ENCODE measurements around the gene EMID1.

DNA sequence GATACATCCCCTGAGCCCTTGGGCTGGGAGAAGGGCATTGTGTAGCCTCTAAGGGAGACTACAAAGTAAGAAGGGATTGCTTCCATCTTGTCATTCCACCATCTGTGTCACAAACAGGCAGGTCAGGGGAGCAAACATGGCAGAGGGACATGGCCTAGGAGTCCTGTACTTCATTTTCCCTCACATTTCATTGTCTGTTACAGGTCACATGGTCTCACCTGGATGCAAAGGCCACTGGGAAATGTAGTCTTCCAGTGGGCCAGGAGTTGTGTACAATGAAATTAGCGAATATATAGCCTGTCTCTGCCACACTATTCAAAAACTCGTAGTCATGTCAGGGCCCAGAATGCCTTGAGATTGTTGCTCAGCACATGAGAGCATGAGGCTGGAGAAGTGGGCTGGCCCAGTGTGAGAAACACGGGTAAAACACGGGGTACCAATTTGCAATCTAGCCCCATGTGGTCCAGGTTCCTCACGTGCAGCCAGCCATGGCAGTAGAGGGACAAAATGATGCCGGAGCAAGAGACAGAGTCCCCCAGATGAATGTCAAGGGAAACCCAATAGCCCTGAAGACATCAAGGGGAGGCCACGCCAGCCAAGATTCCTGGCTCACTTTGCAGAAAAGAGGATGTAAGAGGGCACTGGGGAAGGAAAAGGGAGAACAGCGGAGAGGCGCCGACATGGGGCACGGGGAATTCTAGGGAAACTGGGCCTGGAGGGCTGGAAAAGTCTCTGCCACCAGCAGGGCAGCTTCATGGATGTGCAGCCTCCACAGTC, 47.7 kb upstream of the EMID1 start:
- no peak for TF ChIP-seq POLR2AphosphoS5 (IDR thresholded peaks at IDR 0.05; ENCODE audit: low read depth, low read length)
- TF ChIP-seq, protein P1, sequence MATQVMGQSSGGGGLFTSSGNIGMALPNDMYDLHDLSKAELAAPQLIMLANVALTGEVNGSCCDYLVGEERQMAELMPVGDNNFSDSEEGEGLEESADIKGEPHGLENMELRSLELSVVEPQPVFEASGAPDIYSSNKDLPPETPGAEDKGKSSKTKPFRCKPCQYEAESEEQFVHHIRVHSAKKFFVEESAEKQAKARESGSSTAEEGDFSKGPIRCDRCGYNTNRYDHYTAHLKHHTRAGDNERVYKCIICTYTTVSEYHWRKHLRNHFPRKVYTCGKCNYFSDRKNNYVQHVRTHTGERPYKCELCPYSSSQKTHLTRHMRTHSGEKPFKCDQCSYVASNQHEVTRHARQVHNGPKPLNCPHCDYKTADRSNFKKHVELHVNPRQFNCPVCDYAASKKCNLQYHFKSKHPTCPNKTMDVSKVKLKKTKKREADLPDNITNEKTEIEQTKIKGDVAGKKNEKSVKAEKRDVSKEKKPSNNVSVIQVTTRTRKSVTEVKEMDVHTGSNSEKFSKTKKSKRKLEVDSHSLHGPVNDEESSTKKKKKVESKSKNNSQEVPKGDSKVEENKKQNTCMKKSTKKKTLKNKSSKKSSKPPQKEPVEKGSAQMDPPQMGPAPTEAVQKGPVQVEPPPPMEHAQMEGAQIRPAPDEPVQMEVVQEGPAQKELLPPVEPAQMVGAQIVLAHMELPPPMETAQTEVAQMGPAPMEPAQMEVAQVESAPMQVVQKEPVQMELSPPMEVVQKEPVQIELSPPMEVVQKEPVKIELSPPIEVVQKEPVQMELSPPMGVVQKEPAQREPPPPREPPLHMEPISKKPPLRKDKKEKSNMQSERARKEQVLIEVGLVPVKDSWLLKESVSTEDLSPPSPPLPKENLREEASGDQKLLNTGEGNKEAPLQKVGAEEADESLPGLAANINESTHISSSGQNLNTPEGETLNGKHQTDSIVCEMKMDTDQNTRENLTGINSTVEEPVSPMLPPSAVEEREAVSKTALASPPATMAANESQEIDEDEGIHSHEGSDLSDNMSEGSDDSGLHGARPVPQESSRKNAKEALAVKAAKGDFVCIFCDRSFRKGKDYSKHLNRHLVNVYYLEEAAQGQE (IDR thresholded peaks at IDR 0.05; ENCODE audit: insufficient read depth in 1 of 2, low read depth in 2 of 2, low read length in 2 of 2) = no peak
- TF ChIP-seq TAF1 (IDR thresholded peaks at IDR 0.05; ENCODE audit: borderline replicate concordance, insufficient read depth, low read length) = no peak
- TF ChIP-seq SIN3A (IDR thresholded peaks at IDR 0.05; ENCODE audit: borderline replicate concordance, insufficient read depth, low read length) = no peak
